ENCODE measurements around the gene SALL4. TPM values are rescaled to one million over a fixed set of nuclear protein-coding genes. Genes with fewer than 3 reads are reported as not detected.
"Not testable (repeated sequence)": the region's sequence is repeated elsewhere in the genome, so short reads cannot be mapped to it uniquely, and the experiment has no call there.

SALL4 gene
- total RNA-seq, 1 donor from 2014 or later: 0.09 TPM

DNA sequence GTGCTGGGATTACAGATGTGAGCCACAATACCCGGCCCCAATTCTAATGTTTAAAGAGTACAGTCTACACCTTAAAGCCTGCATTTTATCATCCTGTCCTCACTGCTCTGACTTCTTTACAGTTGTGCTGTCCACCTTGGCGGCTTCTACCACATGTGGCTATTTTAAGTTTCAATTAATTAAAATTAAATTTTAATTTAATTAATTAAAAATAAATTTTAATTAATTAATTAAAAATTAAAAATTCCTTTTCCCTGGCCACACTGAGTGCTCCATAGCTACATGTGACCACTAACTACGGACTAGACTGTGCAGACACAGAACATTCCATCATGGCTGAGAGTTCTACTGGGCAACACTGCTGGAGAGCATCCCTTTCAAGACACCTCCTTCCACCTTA is 61.5 kb downstream of the SALL4 start:
- Histone ChIP-seq H3K4me3 (no peak overlapping the region), H3K4me1 (peaks cover 7% of the 10 kb centered on the region), H3K36me3 (no peaks in the 10 kb centered on the region), H3K27ac (no peak overlapping the region), H3K27me3 (ENCODE audit: low read depth) (no peaks in the 10 kb centered on the region), H3K9me3 (no peaks in the 10 kb centered on the region)
- DNase-seq (no peak), ATAC-seq (no peak)
- TF ChIP-seq, protein P1, sequence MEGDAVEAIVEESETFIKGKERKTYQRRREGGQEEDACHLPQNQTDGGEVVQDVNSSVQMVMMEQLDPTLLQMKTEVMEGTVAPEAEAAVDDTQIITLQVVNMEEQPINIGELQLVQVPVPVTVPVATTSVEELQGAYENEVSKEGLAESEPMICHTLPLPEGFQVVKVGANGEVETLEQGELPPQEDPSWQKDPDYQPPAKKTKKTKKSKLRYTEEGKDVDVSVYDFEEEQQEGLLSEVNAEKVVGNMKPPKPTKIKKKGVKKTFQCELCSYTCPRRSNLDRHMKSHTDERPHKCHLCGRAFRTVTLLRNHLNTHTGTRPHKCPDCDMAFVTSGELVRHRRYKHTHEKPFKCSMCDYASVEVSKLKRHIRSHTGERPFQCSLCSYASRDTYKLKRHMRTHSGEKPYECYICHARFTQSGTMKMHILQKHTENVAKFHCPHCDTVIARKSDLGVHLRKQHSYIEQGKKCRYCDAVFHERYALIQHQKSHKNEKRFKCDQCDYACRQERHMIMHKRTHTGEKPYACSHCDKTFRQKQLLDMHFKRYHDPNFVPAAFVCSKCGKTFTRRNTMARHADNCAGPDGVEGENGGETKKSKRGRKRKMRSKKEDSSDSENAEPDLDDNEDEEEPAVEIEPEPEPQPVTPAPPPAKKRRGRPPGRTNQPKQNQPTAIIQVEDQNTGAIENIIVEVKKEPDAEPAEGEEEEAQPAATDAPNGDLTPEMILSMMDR (IDR thresholded peaks at IDR 0.05): no peak
- intact Hi-C loops (cut with DNase I): no loop called here

DNA sequence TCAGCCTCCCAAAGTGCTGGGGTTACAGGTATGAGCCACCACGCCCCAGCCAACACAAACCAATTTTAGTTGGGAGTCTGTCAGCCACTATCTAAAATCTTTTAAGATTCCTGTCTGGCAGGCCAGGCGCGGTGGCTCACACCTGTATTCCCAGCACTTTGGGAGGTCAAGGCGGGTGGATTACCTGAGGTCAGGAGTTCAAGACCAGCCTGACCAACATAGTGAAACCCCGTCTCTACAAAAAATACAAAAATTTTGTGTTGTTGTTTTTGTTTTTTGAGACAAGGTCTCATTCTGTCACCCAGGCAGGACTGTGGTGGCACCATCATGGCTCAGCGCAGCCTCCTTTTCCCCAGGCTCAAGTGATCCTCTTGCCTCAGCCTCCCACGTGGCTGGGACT is 62.0 kb downstream of the SALL4 start:
- H3K4me3 ChIP-seq; H3K9me3 ChIP-seq; H3K36me3 ChIP-seq; intact Hi-C loops (cut with DNase I); H3K4me1 ChIP-seq; ATAC-seq; H3K27me3 ChIP-seq (ENCODE audit: low read depth); H3K27ac ChIP-seq; DNase-seq: not testable (repeated sequence)

DNA sequence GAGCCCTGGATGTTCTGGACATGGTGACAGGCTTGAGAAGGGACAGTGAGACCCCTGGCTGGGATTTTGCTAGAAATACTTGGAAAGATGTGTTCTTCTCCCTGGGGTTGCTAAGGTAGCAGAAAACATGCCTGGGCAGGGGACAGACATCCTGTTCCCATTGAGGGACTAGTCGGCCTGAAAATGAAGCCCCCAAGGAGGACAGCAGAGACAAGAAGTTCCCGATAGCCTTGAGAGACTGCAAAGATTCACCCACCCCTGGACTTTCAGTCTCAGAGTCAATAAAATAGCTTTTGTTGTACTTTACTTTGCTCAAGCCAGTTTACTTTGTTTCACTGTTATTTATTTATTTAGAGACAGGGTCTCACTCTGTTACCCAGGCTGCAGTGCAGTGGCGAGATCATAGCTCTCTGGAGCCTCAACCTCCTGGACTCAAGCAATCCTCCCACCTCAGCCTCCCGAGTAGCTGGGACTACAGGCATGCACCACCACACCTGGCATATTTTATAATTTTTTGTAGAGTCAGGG is 62.5 kb downstream of the SALL4 start:
- DNase-seq: no peak

DNA sequence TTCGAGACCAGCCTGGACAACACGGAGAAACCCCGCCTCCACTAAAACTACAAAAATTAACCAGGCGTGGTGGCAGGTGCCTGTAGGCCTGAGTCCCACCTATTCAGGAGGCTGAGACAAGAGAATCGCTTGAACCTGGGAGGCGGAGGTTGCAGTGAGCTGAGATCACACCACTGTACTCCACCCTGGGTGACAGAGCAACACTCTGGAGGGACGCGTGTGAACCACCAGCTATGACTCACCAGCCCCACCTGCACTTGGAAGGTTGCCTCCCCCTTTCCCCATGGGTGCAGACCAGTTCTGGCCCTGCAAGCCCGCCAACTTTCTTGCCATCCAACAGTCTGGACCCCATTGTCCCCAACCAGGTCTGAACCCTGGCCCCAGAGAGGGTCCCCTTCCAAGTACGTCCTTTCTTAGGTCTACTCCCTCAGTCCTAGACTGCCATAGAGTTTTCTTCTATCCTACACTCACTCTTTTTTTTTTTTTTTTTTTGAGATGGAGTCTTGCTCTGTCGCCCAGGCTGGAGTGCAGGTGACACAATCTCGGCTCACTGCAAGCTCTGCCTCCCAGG is 63.4 kb downstream of the SALL4 start:
- H3K27ac ChIP-seq: no peak overlapping the region
- H3K4me1 ChIP-seq: peaks cover 7% of the 10 kb centered on the region
- DNase-seq: no peak
- no peak overlapping the region for H3K4me3 ChIP-seq
- intact Hi-C loops (cut with DNase I): no loop called here
- ATAC-seq: peak in 1 of 2 donors; percentile 20
- TF ChIP-seq, protein P1 (IDR thresholded peaks at IDR 0.05): no peak
- no peaks in the 10 kb centered on the region for H3K27me3 ChIP-seq (ENCODE audit: low read depth)
- no peaks in the 10 kb centered on the region for H3K36me3 ChIP-seq
- no peaks in the 10 kb centered on the region for H3K9me3 ChIP-seq

More for the DNA sequence above, 62.5 kb downstream of the SALL4 start:
- TF ChIP-seq, protein P1 (IDR thresholded peaks at IDR 0.05): no peak
- Histone ChIP-seq H3K4me3 (no peak overlapping the region), H3K27ac (no peak overlapping the region), H3K4me1 (peaks cover 7% of the 10 kb centered on the region), H3K36me3 (no peaks in the 10 kb centered on the region), H3K27me3 (ENCODE audit: low read depth) (no peaks in the 10 kb centered on the region), H3K9me3 (no peaks in the 10 kb centered on the region)
- intact Hi-C loops (cut with DNase I): no loop called here
- ATAC-seq: no peak

DNA sequence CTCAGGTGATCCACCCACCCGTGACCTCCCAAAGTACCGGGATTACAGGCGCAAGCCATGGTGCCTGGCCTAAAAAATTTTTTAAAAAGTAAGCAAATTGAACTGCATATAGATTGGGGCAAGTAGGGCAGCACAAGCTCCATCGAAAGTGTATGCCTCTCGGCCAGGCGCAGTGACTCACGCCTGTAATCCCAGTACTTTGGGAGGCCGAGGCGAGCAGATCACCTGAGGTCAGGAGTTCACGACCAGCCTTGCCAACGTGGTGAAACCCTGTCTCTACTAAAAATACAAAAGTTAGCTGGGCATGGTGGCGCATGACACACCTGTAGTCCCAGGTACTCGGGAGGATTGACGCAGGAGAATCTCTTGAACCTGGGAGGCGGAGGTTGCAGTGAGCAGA is 64.1 kb downstream of the SALL4 start:
- H3K4me1 ChIP-seq; H3K27me3 ChIP-seq (ENCODE audit: low read depth); H3K36me3 ChIP-seq; ATAC-seq; DNase-seq; intact Hi-C loops (cut with DNase I); H3K4me3 ChIP-seq; H3K9me3 ChIP-seq; H3K27ac ChIP-seq: not testable (repeated sequence)

DNA sequence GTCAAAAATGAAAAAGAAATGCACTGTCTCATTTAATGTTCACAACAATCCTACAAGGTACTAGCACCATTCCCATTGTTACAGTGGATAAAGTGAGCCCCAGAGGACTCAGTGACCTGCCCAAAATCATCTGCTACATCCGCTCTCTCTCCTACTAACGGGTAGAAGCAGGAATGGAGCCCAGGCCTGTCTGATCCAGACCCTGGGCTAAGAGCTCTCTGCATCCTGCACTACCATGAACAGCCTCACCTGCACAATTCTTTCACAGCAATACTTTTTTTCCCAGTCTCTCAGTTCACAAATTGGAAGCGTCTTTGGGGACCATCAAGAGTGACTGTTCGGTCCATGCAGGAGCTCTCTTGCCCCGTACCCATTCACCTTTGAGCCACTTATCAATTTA is 65.4 kb downstream of the SALL4 start:
- H3K9me3 ChIP-seq: no peaks in the 10 kb centered on the region
- peaks cover 2% of the 10 kb centered on the region for H3K4me1 ChIP-seq
- H3K4me3 ChIP-seq: no peak overlapping the region
- TF ChIP-seq, protein P1 (IDR thresholded peaks at IDR 0.05): no peak
- no peak for DNase-seq
- H3K36me3 ChIP-seq: no peaks in the 10 kb centered on the region
- H3K27me3 ChIP-seq (ENCODE audit: low read depth): no peaks in the 10 kb centered on the region
- no peak for ATAC-seq
- intact Hi-C loops (cut with DNase I): no loop called here
- no peak overlapping the region for H3K27ac ChIP-seq
